ENCODE measurements around the gene ZNF628.
"Not testable (repeated sequence)": the region's sequence is repeated elsewhere in the genome, so short reads cannot be mapped to it uniquely, and the experiment has no call there.

ZNF628 gene

DNA sequence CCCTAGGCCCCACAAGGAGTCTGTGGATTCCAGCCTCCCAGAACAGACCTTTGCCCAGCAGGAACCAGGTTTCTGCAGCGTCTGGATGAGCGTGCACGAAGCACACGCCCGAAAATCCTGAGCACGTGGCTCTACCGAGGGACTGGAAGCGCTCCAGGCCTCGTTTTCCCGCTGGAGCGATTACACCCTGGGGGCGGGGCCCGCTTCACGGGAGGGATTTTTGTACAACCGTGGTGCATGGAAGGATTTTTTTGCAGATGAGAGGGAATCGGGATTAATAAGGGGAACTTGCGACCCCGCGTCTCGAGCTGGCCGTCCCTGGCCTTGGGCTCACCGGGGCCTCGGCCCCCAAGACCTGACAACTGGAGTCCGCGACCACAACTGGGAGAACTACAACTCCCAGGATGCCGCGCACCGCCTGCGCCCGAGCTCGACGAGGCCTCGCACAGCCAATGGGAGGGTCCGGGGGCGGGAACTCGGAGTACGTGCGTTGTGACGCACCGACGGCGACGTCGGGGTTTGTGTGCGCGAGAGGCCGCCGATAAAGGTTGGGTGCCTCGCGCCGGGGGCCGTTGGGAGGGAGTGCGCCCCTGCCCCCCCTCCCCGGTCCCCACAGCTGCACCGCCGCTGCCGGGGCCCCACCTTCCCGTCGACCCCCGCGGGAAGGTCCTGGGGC, at the start of gene ZNF628:
TSS of gene ZNF628 (plus strand) at position 518 of the 676 bp plus-strand sequence. CDS start 3,294 bp downstream, outside the sequence.
- DNase-seq = peak; percentile 98

DNA sequence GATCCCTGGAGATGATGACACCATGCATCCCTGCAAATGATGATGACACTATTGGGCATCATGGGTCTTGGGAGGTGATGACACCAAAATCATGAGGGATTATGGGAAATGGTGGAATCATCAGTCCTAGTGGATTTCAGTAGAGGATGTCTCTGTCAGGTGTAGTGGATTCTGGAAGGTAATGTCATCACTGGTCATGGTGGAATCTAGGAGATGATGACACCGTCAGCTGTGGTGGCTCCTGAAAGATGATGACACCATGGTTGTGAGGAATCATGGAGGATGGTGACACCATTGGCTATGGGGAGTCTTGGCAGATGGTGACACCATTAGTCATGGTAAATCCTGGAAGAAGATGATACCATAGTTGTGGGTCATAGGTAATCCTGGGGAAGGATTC, 45.2 kb upstream of the ZNF628 start:
- DNase-seq = no peak

GRCh38 chr19:55432241-55432959, 44.0 kb upstream of the ZNF628 start:
- DNase-seq = no peak

- DNase-seq = no peak
Observed at GRCh38 chr19:55433292-55433691, 43.1 kb upstream of the ZNF628 start.

GRCh38 chr19:55434356-55434919, 42.0 kb upstream of the ZNF628 start:
- no peak for DNase-seq

GRCh38 chr19:55435020-55435419, 41.4 kb upstream of the ZNF628 start:
- DNase-seq = no peak

- DNase-seq = no peak
Observed at GRCh38 chr19:55436847-55437246, 39.6 kb upstream of the ZNF628 start.

GRCh38 chr19:55437410-55437809, 39.0 kb upstream of the ZNF628 start:
- no peak for DNase-seq

GRCh38 chr19:55439052-55439451, 37.4 kb upstream of the ZNF628 start:
- DNase-seq = no peak

GRCh38 chr19:55440411-55441105, 35.9 kb upstream of the ZNF628 start:
- DNase-seq = no peak

DNA sequence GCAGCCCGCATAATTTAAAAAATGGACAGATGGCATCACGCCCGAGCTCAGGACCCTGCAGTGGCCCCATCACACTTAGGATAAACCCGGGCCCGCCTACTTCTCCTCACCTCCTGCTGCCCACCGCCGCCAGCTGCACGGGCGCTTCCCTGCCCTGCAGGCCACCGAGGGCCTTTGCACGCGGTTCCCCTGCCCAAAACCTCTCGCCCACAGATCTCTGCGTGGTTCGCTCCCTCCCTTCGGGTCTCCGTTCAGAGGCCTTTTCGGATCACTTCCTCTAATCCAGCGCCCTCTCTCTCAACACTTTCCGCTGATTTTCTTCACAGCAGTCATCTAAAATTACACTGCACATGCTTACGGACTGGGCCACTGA, 35.1 kb upstream of the ZNF628 start:
- no peak for DNase-seq

DNA sequence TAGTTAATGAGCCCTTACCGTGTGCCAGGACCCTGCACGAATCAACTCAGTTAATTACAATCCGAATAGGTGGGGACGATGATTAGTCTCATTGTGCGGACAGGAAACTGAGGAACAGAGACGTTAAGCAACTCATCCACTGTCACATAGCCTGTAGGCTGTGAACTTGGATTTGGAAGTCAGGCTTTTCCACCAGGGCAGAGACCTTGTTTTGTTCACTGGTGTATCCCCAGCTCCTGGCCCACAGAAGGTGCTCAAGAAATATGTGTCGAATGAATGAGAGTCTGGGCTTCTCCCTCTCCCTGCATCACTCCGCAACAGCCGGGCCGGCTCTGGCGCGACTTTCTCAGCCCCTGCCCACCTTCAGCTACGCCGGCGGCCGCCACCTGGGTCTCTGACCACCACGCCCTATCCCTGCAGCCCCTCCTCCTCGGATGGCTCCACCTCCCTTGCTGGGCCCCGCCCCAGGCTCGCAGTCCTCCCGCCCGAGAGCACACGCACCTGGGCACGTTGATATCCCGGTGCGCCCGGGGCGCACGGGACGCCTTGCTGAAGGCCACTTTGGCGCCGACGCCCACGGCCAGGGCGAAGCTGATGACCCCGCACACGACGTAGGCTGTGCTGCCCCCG, 34.6 kb upstream of the ZNF628 start:
- DNase-seq = no peak

DNA sequence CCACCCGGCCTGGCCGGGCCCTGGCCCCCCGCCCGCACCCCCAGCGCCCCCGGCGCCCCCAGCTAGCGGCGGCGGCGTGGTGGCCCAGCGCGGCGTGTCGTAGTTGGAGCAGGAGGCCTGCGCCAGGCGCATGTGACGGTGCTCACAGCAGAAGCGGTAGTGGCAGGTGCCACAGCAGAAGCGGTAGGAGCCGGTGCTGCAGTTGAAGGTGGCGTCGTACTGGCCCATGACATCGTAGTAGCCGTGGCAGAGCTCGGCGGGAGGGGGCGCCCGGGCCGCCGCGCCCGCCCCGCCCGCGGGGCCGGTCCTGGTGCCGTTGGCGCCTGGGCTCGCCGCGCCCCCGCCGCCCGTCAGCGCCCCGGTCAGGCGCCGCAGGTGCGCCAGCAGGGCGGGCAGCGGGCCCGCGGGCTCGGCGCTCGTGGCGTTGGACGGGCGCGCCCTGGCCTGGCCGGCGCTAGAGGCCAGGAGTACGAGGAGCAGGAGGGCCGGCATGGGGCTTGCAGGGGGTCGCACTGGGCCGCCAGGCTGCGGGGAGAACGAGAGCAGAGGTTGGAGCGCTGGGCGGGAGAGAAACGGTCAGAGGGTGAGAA, 34.0 kb upstream of the ZNF628 start:
- DNase-seq = no peak

- DNase-seq = no peak
Observed at GRCh38 chr19:55443045-55443823, 33.2 kb upstream of the ZNF628 start, which contains the start of gene SHISA7. Gene SHISA7 (minus strand): TSS chr19:55443300. CDS start chr19:55442863, 437 bp downstream.

DNA sequence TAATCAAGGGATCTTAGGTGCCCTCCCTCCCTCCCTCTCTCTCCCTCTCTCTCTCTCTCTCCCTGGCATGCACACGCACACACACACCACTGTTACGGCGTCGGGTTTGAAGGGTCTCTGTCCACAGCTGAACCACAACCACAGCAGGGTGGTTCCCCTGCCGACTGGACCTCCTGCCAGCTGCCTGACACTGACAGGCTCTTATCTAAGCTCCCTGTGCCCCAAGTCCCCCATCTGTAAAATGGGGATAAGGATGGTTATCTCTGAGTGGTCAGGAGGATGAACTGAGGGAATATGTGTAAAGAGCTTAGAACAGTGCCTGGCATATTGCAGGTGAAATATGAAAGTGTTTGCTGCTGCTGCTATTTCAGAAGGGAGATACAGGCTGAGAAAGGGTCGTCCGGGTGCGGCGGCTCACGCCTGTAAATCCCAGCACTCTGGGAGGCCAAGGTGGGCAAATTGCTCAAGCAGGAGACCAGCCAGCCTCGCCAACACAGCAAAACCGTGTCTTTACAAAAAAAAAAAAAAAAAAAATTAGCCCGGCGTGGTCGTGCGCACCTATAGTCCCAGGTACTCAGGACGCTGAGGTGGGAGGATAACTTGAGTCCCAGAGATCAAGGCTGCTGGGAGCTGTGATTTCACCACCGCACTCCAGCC, 32.5 kb upstream of the ZNF628 start:
- no peak for DNase-seq

DNA sequence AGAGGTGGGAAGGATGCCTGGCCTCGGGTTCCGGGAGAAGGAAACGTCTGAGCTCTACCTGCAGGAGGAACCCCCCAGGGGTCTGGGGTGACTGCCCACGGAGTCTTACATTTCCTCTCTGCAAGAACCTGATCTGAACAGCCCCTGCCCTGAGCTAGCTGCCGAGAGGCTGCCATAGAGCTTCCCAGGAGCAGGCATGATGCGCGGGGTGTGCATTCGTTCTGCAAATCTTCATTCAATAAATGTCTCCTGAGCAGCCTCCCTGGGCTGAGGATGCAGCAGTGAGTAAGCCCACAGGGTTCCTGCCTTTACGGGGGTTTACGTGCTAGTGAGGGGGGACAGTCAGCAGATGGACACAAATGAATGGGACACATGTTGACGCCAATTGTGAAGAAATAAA, 31.8 kb upstream of the ZNF628 start:
- DNase-seq = no peak

- DNase-seq = no peak
Observed at GRCh38 chr19:55446060-55446459, 30.4 kb upstream of the ZNF628 start.

- no peak for DNase-seq
Observed at GRCh38 chr19:55447421-55448174, 28.8 kb upstream of the ZNF628 start.

GRCh38 chr19:55448175-55448490, 28.3 kb upstream of the ZNF628 start:
- not testable (repeated sequence) for DNase-seq

DNA sequence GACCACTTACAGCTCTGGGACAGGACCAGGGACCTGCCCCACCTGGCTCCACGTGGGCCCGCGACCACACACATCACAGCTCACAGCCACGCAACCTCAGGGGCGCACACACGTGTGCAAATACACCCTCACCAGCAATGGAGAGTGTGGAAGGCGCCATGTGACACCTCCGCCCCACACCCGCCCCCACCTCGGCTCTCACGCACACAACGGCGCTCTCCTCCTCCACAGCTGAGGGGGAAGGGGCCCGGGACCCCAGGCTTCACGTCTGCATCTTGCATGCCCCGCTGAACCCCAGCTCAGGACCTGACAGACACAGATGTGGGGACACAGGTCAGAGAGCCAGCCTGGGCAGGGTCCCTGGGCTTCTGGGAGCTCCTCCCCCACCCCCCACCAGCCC, 26.9 kb upstream of the ZNF628 start:
- no peak for DNase-seq

Measured in activated effector memory CD4-positive, alpha-beta T cell treated with Interleukin-2 at 50 U/mL for 16 hours (primary cell).